Measurements from ENCODE around the gene FER1L5. TPM values are rescaled to one million over a fixed set of nuclear protein-coding genes. Genes with fewer than 3 reads are reported as not detected.

FER1L5 gene
- total RNA-seq (under 1 TPM; 0.29 to 0.35 TPM), polyA plus RNA-seq (ENCODE audit: insufficient read length in 6 of 6) (1 to 10 TPM in 1 of 6 donors, under 1 TPM in 5; 0.44 to 1.1 (median 0.84) TPM)
- long read RNA-seq, donor 1: 0 reads
- long read RNA-seq, donor 2: 0 reads
- long read RNA-seq, donor 3: 0 reads
- long read RNA-seq, donor 4: 0 reads
- long read RNA-seq, donor 5: 0 reads
- long read RNA-seq, donor 6: 0 reads
- long read RNA-seq, donor 7: 0 reads
- long read RNA-seq, donor 8: 0 reads
- long read RNA-seq, donor 9: 0 reads
- long read RNA-seq, donor 10, partial matches to known transcripts: 1 of 1 reads
- long read RNA-seq, donor 10, other reads (novel, unspliced or antisense): 0 of 1 reads
- long read RNA-seq, donor 11: 0 reads
- long read RNA-seq, donor 12: 0 reads

- no peak for TF ChIP-seq CTCF (IDR thresholded peaks at IDR 0.05)
- intact Hi-C loops (cut with DNase I): no loop called here
- DNase-seq: peak in 2 of 4 donors; percentile 35 to 79
- Histone ChIP-seq H3K4me1 (peaks cover 0 to 6% of the 10 kb centered on the region in 2 donors), H3K9me3 (no peaks in the 10 kb centered on the region), H3K36me3 (no peaks in the 10 kb centered on the region), H3K4me3 (peak within 1 kb of the TSS in 1 of 2 donors; percentile 5), H3K27ac (no peak within 1 kb of the TSS), H3K27me3 (no peaks in the 10 kb centered on the region)
- ATAC-seq: no peak
Measured at GRCh38 chr2:96642564-96643360, at the start of gene FER1L5. FER1L5 (plus strand) TSS chr2:96642764; CDS start chr2:96642837, 73 bp downstream.

- Histone ChIP-seq H3K27ac (peak overlapping the region in 1 of 2 donors; percentile 30), H3K36me3 (peaks cover 0 to 78% of the 10 kb centered on the region in 2 donors), H3K4me3 (no peak overlapping the region), H3K4me1 (no peaks in the 10 kb centered on the region), H3K9me3 (no peaks in the 10 kb centered on the region), H3K27me3 (no peaks in the 10 kb centered on the region)
- no peak for ATAC-seq
- intact Hi-C loops (cut with DNase I): no loop called here
- DNase-seq: no peak
- TF ChIP-seq CTCF (IDR thresholded peaks at IDR 0.05): no peak
Measured at GRCh38 chr2:96594282-96594681, 48.3 kb upstream of the FER1L5 start.

- TF ChIP-seq CTCF (IDR thresholded peaks at IDR 0.05): no peak
- ATAC-seq (no peak), DNase-seq (no peak)
- Histone ChIP-seq H3K4me1 (no peaks in the 10 kb centered on the region), H3K27me3 (no peaks in the 10 kb centered on the region), H3K9me3 (no peaks in the 10 kb centered on the region), H3K4me3 (no peak overlapping the region), H3K27ac (peak overlapping the region in 1 of 2 donors; percentile 30), H3K36me3 (peaks cover 0 to 81% of the 10 kb centered on the region in 2 donors)
- intact Hi-C loops (cut with DNase I): no loop called here
Measured at GRCh38 chr2:96594691-96595152, 47.8 kb upstream of the FER1L5 start.

GRCh38 chr2:96596596-96596995 is 46.0 kb upstream of the FER1L5 start:
- no peak for TF ChIP-seq CTCF (IDR thresholded peaks at IDR 0.05)
- Histone ChIP-seq H3K27ac (no peak overlapping the region), H3K27me3 (no peaks in the 10 kb centered on the region), H3K4me3 (no peak overlapping the region), H3K9me3 (no peaks in the 10 kb centered on the region), H3K36me3 (peaks cover 0 to 99% of the 10 kb centered on the region in 2 donors), H3K4me1 (no peaks in the 10 kb centered on the region)
- ATAC-seq: no peak
- intact Hi-C loops (cut with DNase I): no loop called here
- no peak for DNase-seq

GRCh38 chr2:96599941-96600340 is 42.6 kb upstream of the FER1L5 start:
- DNase-seq (no peak), ATAC-seq (no peak)
- TF ChIP-seq CTCF (IDR thresholded peaks at IDR 0.05): no peak
- Histone ChIP-seq H3K9me3 (no peaks in the 10 kb centered on the region), H3K4me3 (no peak overlapping the region), H3K4me1 (peaks cover 0 to 4% of the 10 kb centered on the region in 2 donors), H3K36me3 (peaks cover 0 to 99% of the 10 kb centered on the region in 2 donors), H3K27me3 (no peaks in the 10 kb centered on the region), H3K27ac (no peak overlapping the region)
- intact Hi-C loops (cut with DNase I): no loop called here
